NOMO-1 treated with DMSO at 0.1 percent for 48 hours (cell line): Measurements from ENCODE around the gene LTB4R.
"Not testable (repeated sequence)": the region's sequence is repeated elsewhere in the genome, so short reads cannot be mapped to it uniquely, and the experiment has no call there.

ENCODE experiments used
- DNase-seq: peaks from one replicate; lab custom pipeline; 2025; ENCODE audit not compliant: unreplicated experiment; lab: John Stamatoyannopoulos, UW

The LTB4R gene

GRCh38 chr14:24338843-24339242 is 27.5 kb downstream of the LTB4R start:
- DNase-seq: no peak

GRCh38 chr14:24339284-24340151 is 28.2 kb downstream of the LTB4R start, which contains the start of gene RIPK3:
TSS of gene RIPK3 (minus strand) at chr14:24339991. CDS start at chr14:24339826, 165 bp downstream.
- peak; percentile 70 for DNase-seq

GRCh38 chr14:24340606-24341005 is 29.3 kb downstream of the LTB4R start:
- DNase-seq: no peak

GRCh38 chr14:24342889-24343288 is 31.6 kb downstream of the LTB4R start:
- DNase-seq: no peak

- DNase-seq: peak; percentile 25
These were observed 32.7 kb downstream of the LTB4R start for GRCh38 chr14:24343795-24344660.

DNA sequence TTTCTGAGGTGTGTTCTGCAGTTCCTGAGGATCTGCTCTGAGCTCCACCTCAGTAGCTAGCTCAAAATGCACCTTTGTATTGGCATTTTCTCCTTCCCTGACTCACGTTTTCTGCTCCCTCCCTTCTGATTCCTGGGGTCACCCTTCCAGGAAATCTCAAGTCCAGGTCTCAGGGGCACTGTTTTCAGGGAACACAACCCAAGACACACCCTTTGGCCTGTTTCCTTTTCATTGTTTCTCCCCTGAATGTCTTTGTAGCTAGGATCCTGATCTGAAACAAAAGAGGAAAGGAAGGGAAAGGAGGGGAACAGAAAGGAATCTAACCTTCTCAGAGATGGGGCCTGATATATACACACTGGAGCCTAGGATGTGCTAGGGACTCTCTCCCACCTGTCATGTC is 35.8 kb downstream of the LTB4R start:
- DNase-seq: no peak

DNA sequence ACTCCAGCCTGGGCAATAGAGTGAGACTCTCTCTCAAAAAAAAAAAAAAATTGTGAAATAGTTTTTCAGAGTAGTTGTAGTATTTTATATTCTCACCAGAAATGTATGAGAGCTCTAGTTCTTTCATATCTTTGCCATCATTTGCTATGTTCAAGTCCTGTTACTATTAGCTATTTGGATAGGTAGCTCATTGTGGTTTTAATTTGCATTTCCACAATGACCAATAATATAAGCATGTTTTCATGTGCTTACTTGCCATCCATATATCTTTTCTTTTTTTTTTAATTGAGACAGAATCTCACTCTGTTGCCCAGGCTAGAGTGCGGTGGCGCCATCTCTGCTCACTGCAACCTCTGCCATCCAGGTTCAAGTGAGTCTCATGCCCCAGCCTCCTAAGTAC is 36.9 kb downstream of the LTB4R start:
- DNase-seq: no peak

GRCh38 chr14:24349742-24350141 is 38.4 kb downstream of the LTB4R start:
- DNase-seq: no peak

GRCh38 chr14:24351517-24351916 is 40.2 kb downstream of the LTB4R start:
- DNase-seq: no peak

- no peak for DNase-seq
These were observed 42.5 kb downstream of the LTB4R start for GRCh38 chr14:24353559-24354481.

DNA sequence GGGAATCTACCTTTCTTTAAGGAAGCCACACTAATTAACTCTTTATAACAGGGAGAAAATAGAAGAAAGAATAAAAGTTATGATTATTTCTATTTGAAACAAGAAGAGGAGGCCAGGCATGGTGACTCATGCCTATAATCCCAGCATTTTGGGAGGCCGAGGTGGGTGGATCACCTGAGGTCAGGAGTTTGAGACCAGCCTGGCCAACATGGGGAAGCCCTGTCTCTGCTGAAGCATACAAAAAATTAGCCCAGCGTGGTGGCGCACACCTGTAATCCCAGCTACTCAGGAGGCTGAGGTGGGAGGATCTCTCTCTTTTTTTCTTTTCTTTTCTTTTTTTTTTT is 43.2 kb downstream of the LTB4R start:
- not testable (repeated sequence) for DNase-seq

GRCh38 chr14:24355009-24355408 is 43.7 kb downstream of the LTB4R start:
- DNase-seq: peak; percentile 10

GRCh38 chr14:24356208-24356607 is 44.9 kb downstream of the LTB4R start:
- DNase-seq: no peak

GRCh38 chr14:24360281-24360680 is 49.0 kb downstream of the LTB4R start:
- DNase-seq: no peak

DNA sequence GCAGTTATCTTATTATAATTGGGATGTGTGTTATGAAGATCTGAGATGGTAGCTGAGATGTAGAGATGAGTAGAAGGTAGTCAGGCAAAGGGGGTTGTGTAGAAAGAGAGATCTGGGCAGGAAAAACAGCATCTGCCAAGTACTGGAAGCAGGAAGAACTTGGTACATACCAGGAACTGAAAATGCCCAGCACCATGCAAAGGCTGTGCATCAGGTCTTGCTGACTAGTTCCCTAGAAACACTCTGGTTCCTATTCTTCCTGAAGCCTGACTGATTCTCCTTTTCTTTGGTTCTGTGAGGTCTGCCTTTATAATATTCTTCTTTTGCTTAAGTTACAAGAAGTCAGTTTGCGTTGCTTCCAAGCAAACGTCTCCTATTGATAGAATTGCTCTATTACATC is 50.0 kb downstream of the LTB4R start:
- peak; percentile 12 for DNase-seq

DNA sequence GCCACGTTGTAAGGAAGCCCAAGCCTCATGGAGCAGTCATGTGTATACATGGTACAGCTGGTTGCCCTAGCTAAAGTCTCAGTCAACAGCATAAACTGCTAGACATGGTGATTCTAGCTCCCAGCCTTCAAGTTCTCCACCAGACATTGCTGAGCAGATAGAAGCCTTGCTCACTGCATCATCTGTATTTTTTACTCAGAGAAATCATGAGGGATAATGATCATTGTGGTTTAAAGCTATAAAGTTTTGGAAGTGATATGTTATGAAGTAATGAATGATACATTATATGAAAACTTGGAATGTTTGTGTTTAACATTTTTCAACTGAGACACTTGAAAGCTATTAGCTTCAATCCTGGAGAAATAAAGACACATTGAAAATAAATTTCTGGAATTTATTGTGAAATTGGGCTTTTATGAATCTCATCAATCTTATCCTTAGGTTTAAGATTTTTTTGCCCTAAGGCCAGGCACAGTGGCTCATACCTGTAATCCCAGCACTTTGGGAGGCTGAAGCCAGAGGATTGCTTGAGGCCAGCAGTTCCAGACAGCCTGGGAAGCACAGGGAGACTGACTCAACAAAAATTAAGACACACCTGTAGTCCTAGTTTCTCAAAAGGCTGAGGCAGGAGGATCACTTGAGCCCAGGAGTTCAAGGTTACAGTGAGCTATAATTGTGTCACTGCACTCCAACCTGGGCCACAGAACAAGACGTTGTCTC is 51.1 kb downstream of the LTB4R start:
- no peak for DNase-seq

DNA sequence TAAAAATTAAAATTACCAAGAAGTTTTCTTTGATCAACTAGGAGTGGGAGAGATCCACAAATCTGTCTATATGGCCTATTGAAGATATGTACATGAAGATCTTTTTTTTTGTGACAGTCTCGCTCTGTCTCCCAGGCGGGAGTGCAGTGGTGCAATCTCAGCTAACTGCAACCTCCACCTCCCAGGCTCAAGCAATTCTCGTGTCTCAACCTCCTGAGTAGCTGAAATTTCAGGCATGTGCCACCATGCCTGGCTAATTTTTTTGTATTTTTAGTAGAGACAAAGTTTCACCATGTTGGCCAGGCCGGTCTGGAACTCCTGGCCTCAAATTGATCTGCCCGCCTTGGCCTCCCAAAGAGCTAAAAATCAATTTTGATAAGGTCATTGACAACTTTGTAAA is 52.1 kb downstream of the LTB4R start:
- DNase-seq: no peak

DNA sequence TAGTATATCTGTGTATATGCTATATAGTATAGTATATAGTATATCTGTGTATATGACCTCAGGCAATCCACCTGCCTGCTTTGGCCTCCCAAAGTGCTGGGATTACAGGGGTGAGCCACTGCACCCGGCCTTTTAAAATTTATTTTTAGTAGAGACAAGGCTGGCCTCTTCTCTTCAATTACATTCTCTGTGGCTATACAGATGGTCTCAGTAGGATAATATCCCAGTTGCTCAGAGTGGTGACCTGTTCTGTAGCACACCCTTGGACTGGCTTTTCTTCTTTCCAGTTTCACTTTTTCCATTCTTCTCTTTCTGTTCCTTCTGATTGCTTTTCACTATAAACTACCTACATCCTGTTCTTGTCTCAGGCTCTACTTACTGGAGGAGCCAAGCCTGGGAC is 53.5 kb downstream of the LTB4R start:
- no peak for DNase-seq

- peak; percentile 85 for DNase-seq
These were observed 54.5 kb downstream of the LTB4R start for GRCh38 chr14:24365600-24366412.

- DNase-seq: no peak
These were observed 55.1 kb downstream of the LTB4R start for GRCh38 chr14:24366413-24366720.
